Fibroblast of upper back skin (primary cell): ENCODE measurements around the gene VWA1.
"Not testable (repeated sequence)": the region's sequence is repeated elsewhere in the genome, so short reads cannot be mapped to it uniquely, and the experiment has no call there.

ENCODE experiments used
- DNase-seq: peaks from one replicate; pipeline ENCODE4 v3.0.0-alpha.2; 2013

VWA1 gene

GRCh38 chr1:1424707-1425106, 10.8 kb upstream of the VWA1 start:
- DNase-seq: no peak

- no peak for DNase-seq
Measured at GRCh38 chr1:1425426-1425752, 10.1 kb upstream of the VWA1 start.

- no peak for DNase-seq
Measured at GRCh38 chr1:1425753-1426495, 9.6 kb upstream of the VWA1 start.

- no peak for DNase-seq
Measured at GRCh38 chr1:1426496-1427105, 8.9 kb upstream of the VWA1 start.

GRCh38 chr1:1427106-1427819, 8.2 kb upstream of the VWA1 start:
- no peak for DNase-seq

- DNase-seq: no peak
Measured at GRCh38 chr1:1427820-1428148, 7.7 kb upstream of the VWA1 start.

GRCh38 chr1:1428174-1428573, 7.3 kb upstream of the VWA1 start:
- no peak for DNase-seq

- DNase-seq: not testable (repeated sequence)
Measured at GRCh38 chr1:1428967-1429366, 6.5 kb upstream of the VWA1 start.

- no peak for DNase-seq
Measured at GRCh38 chr1:1429671-1430073, 5.8 kb upstream of the VWA1 start.

- peak; percentile 72 for DNase-seq
Measured at GRCh38 chr1:1430114-1430982, 5.1 kb upstream of the VWA1 start.

- DNase-seq: no peak
Measured at GRCh38 chr1:1430992-1431844, 4.3 kb upstream of the VWA1 start.

- no peak for DNase-seq
Measured at GRCh38 chr1:1431845-1432273, 3.6 kb upstream of the VWA1 start.

GRCh38 chr1:1432274-1432950, 3.1 kb upstream of the VWA1 start:
- DNase-seq: no peak

- no peak for DNase-seq
Measured at GRCh38 chr1:1432951-1433803, 2.3 kb upstream of the VWA1 start.

GRCh38 chr1:1433804-1434130, 1.7 kb upstream of the VWA1 start:
- peak; percentile 68 for DNase-seq

GRCh38 chr1:1434131-1434823, 1.2 kb upstream of the VWA1 start:
- DNase-seq: peak; percentile 62

GRCh38 chr1:1434824-1435105, 725 bp upstream of the VWA1 start:
- no peak for DNase-seq

GRCh38 chr1:1435911-1436629, 580 bp downstream of the VWA1 start:
- no peak for DNase-seq

- DNase-seq: no peak
Measured at GRCh38 chr1:1436630-1437032, 1.1 kb downstream of the VWA1 start.
